Measurements from ENCODE around the gene NRG3.

GRCh38 chr10:81873231-81873931 lies 1.6 kb upstream of the NRG3 start:
- TF ChIP-seq, protein P1, sequence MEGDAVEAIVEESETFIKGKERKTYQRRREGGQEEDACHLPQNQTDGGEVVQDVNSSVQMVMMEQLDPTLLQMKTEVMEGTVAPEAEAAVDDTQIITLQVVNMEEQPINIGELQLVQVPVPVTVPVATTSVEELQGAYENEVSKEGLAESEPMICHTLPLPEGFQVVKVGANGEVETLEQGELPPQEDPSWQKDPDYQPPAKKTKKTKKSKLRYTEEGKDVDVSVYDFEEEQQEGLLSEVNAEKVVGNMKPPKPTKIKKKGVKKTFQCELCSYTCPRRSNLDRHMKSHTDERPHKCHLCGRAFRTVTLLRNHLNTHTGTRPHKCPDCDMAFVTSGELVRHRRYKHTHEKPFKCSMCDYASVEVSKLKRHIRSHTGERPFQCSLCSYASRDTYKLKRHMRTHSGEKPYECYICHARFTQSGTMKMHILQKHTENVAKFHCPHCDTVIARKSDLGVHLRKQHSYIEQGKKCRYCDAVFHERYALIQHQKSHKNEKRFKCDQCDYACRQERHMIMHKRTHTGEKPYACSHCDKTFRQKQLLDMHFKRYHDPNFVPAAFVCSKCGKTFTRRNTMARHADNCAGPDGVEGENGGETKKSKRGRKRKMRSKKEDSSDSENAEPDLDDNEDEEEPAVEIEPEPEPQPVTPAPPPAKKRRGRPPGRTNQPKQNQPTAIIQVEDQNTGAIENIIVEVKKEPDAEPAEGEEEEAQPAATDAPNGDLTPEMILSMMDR (IDR thresholded peaks at IDR 0.05) = no peak
- no peak for TF ChIP-seq POLR2AphosphoS5 (IDR thresholded peaks at IDR 0.05)
- no peak for TF ChIP-seq POLR2A (IDR thresholded peaks at IDR 0.05)
- no peak for TF ChIP-seq EP300 (IDR thresholded peaks at IDR 0.05)

Data from upper lobe of left lung (tissue), 4 donors.